Measurements from ENCODE around the gene ANO1. TPM values are rescaled to one million over a fixed set of nuclear protein-coding genes. Genes with fewer than 3 reads are reported as not detected.

ANO1 gene
- total and polyA plus RNA-seq, 2 donors (not counting 1 experiment from before 2014, with no cell fraction given), result not detected

- Mint-ChIP-seq H3K27ac (no peak overlapping the region), H3K4me3 (no peak overlapping the region), H3K27me3 (peaks cover under 1% of the 10 kb centered on the region), H3K4me1 (no peaks in the 10 kb centered on the region), H3K9me3 (ENCODE audit: insufficient read depth) (no peaks in the 10 kb centered on the region)
- intact Hi-C loops (cut with micrococcal nuclease), result no loop called here
- TF ChIP-seq EZH2 (IDR thresholded peaks at IDR 0.05; ENCODE audit: borderline replicate concordance, insufficient read depth, low read depth, low read length, poor library complexity, severe bottlenecking), result no peak
- TF ChIP-seq CTCF (IDR thresholded peaks at IDR 0.05), result no peak
- Histone ChIP-seq H3K4me2 (replicated peaks; ENCODE audit: low read depth, low read length, poor library complexity, severe bottlenecking) (no peak overlapping the region), H2AFZ (ENCODE audit: insufficient read depth, low read depth, low read length, poor library complexity, severe bottlenecking) (no peak overlapping the region), H3K36me3 (replicated peaks in 1 of 2; ENCODE audit: control extremely low read depth in 1 of 2, control insufficient read depth in 1 of 2, extremely low read depth in 1 of 2, insufficient read depth in 2 of 2, low read length in 1 of 2) (no peaks in the 10 kb centered on the region), H3K4me1 (ENCODE audit: control insufficient read depth in 2 of 2, insufficient read depth in 2 of 2, low read length in 2 of 2) (no peaks in the 10 kb centered on the region), H3K27me3 (replicated peaks in 1 of 4; ENCODE audit: control extremely low read depth in 1 of 4, control insufficient read depth in 3 of 4, insufficient read depth in 4 of 4, low read length in 3 of 4) (no peaks in the 10 kb centered on the region), H4K20me1 (ENCODE audit: control insufficient read depth, insufficient read depth, low read length, poor library complexity, severe bottlenecking) (no peaks in the 10 kb centered on the region), H3K79me2 (ENCODE audit: control insufficient read depth, insufficient read depth, low read length) (no peaks in the 10 kb centered on the region), H3K9ac (ENCODE audit: low read length) (no peak overlapping the region), H3K27ac (ENCODE audit: low read length in 2 of 2) (no peak overlapping the region), H3K4me3 (ENCODE audit: control extremely low read depth in 1 of 5, extremely low read depth in 1 of 5, insufficient read depth in 1 of 5, low read depth in 2 of 5, low read length in 4 of 5) (no peak overlapping the region), H3K9me3 (ENCODE audit: control extremely low read depth in 1 of 3, control insufficient read depth in 2 of 3, insufficient read depth in 1 of 3, low read length in 2 of 3) (peaks cover 0 to 3% (median 0%) of the 10 kb centered on the region in 3 donors)
- WGBS (ENCODE audit: insufficient coverage), result 96% methylated on average over 4 of the region's 7 CpGs
- ChIA-PET POLR2A (no interaction called here), CTCF (no interaction called here)
- ATAC-seq (ENCODE audit: low read depth) (no peak), DNase-seq (no peak)
Observed at GRCh38 chr11:70153133-70153727, 75.1 kb downstream of the ANO1 start.

- H3K9ac ChIP-seq (ENCODE audit: low read length), result no peak overlapping the region
- H3K27me3 ChIP-seq (replicated peaks in 1 of 4; ENCODE audit: control extremely low read depth in 1 of 4, control insufficient read depth in 3 of 4, insufficient read depth in 4 of 4, low read length in 3 of 4), result no peaks in the 10 kb centered on the region
- no peaks in the 10 kb centered on the region for H4K20me1 ChIP-seq (ENCODE audit: control insufficient read depth, insufficient read depth, low read length, poor library complexity, severe bottlenecking)
- H3K79me2 ChIP-seq (ENCODE audit: control insufficient read depth, insufficient read depth, low read length), result no peaks in the 10 kb centered on the region
- H3K4me2 ChIP-seq (replicated peaks; ENCODE audit: low read depth, low read length, poor library complexity, severe bottlenecking), result no peak overlapping the region
- Mint-ChIP-seq H3K4me3 (no peak overlapping the region), H3K27ac (no peak overlapping the region), H3K9me3 (ENCODE audit: insufficient read depth) (no peaks in the 10 kb centered on the region), H3K4me1 (no peaks in the 10 kb centered on the region), H3K27me3 (no peaks in the 10 kb centered on the region)
- 89% methylated on average over 14 of the region's 14 CpGs for WGBS (ENCODE audit: insufficient coverage)
- H3K36me3 ChIP-seq (replicated peaks in 1 of 2; ENCODE audit: control extremely low read depth in 1 of 2, control insufficient read depth in 1 of 2, extremely low read depth in 1 of 2, insufficient read depth in 2 of 2, low read length in 1 of 2), result no peaks in the 10 kb centered on the region
- intact Hi-C loops (cut with micrococcal nuclease), result no loop called here
- H3K27ac ChIP-seq (ENCODE audit: low read length in 2 of 2), result no peak overlapping the region
- no peak overlapping the region for H3K4me3 ChIP-seq (ENCODE audit: control extremely low read depth in 1 of 5, extremely low read depth in 1 of 5, insufficient read depth in 1 of 5, low read depth in 2 of 5, low read length in 4 of 5)
- POLR2A ChIA-PET, result no interaction called here
- CTCF ChIA-PET, result no interaction called here
- TF ChIP-seq CTCF (IDR thresholded peaks at IDR 0.05) (no peak), EZH2 (IDR thresholded peaks at IDR 0.05; ENCODE audit: borderline replicate concordance, insufficient read depth, low read depth, low read length, poor library complexity, severe bottlenecking) (no peak)
- ATAC-seq (ENCODE audit: low read depth) (no peak), DNase-seq (no peak)
- peaks cover 0 to 11% (median 0%) of the 10 kb centered on the region in 3 donors for H3K9me3 ChIP-seq (ENCODE audit: control extremely low read depth in 1 of 3, control insufficient read depth in 2 of 3, insufficient read depth in 1 of 3, low read length in 2 of 3)
- H3K4me1 ChIP-seq (ENCODE audit: control insufficient read depth in 2 of 2, insufficient read depth in 2 of 2, low read length in 2 of 2), result no peaks in the 10 kb centered on the region
- no peak overlapping the region for H2AFZ ChIP-seq (ENCODE audit: insufficient read depth, low read depth, low read length, poor library complexity, severe bottlenecking)
Observed at GRCh38 chr11:70155386-70155785, 77.3 kb downstream of the ANO1 start.

Measured in B cell (primary cell).